ENCODE measurements around the gene EIF2D.

Gene EIF2D

DNA sequence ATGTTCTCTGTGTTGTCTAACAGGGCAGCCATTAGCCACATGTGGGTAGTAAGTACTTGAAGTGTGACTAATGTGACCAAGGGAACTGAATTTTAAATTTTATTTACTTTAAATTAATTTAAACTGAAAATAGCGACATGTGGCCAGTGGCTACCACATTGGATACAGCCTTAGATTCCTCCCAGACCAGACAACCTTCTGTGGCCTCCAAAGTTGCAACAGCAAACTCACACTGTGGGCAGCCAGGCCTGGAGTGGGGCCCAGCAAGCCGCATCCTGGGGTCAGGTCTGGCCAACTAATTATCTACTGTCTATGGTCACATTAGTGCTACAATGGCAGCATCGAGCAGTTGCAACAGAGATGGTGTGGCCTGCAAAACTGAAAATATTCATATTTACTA is 11.7 kb downstream of the EIF2D start:
- Histone ChIP-seq H3K27me3 (ENCODE audit: insufficient read depth, poor library complexity, severe bottlenecking) (no peaks in the 10 kb centered on the region), H3K27ac (replicated peaks) (no peak overlapping the region), H3K4me3 (replicated peaks; ENCODE audit: insufficient read depth, low read length) (no peak overlapping the region)
- no peak for DNase-seq (ENCODE audit: low read depth in 1 of 2, low spot score in 1 of 2)
- no peak for TF ChIP-seq SPI1 (IDR thresholded peaks at IDR 0.05; ENCODE audit: borderline replicate concordance, low read depth)
- TF ChIP-seq, protein P1, sequence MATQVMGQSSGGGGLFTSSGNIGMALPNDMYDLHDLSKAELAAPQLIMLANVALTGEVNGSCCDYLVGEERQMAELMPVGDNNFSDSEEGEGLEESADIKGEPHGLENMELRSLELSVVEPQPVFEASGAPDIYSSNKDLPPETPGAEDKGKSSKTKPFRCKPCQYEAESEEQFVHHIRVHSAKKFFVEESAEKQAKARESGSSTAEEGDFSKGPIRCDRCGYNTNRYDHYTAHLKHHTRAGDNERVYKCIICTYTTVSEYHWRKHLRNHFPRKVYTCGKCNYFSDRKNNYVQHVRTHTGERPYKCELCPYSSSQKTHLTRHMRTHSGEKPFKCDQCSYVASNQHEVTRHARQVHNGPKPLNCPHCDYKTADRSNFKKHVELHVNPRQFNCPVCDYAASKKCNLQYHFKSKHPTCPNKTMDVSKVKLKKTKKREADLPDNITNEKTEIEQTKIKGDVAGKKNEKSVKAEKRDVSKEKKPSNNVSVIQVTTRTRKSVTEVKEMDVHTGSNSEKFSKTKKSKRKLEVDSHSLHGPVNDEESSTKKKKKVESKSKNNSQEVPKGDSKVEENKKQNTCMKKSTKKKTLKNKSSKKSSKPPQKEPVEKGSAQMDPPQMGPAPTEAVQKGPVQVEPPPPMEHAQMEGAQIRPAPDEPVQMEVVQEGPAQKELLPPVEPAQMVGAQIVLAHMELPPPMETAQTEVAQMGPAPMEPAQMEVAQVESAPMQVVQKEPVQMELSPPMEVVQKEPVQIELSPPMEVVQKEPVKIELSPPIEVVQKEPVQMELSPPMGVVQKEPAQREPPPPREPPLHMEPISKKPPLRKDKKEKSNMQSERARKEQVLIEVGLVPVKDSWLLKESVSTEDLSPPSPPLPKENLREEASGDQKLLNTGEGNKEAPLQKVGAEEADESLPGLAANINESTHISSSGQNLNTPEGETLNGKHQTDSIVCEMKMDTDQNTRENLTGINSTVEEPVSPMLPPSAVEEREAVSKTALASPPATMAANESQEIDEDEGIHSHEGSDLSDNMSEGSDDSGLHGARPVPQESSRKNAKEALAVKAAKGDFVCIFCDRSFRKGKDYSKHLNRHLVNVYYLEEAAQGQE (IDR thresholded peaks at IDR 0.05; ENCODE audit: insufficient replicate concordance, low read depth): no peak
- TF ChIP-seq GABPA (IDR thresholded peaks at IDR 0.05; ENCODE audit: low read depth): no peak
- TF ChIP-seq POLR2AphosphoS5 (IDR thresholded peaks at IDR 0.05; ENCODE audit: low read depth): no peak
- TF ChIP-seq, protein P2, sequence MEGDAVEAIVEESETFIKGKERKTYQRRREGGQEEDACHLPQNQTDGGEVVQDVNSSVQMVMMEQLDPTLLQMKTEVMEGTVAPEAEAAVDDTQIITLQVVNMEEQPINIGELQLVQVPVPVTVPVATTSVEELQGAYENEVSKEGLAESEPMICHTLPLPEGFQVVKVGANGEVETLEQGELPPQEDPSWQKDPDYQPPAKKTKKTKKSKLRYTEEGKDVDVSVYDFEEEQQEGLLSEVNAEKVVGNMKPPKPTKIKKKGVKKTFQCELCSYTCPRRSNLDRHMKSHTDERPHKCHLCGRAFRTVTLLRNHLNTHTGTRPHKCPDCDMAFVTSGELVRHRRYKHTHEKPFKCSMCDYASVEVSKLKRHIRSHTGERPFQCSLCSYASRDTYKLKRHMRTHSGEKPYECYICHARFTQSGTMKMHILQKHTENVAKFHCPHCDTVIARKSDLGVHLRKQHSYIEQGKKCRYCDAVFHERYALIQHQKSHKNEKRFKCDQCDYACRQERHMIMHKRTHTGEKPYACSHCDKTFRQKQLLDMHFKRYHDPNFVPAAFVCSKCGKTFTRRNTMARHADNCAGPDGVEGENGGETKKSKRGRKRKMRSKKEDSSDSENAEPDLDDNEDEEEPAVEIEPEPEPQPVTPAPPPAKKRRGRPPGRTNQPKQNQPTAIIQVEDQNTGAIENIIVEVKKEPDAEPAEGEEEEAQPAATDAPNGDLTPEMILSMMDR (IDR thresholded peaks at IDR 0.05; ENCODE audit: insufficient read depth, low read length): no peak

DNA sequence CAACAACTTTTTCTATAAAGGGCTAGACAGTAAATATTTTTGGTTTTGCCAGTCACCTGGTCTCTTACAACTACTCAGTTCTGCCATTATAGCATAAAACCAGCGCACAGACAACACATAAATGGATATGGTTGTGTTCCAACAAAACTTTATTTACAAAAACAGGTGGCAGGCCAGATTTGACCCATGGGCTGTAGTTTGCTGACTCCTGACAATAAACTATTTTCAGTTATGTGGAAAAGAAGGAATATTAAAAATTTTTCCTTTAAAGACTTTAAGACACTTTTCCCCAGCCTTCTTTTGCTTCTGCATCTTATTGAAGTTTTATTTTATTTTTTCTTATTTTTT is 16.0 kb downstream of the EIF2D start:
- H3K4me3 ChIP-seq (replicated peaks; ENCODE audit: insufficient read depth, low read length): no peak overlapping the region

DNA sequence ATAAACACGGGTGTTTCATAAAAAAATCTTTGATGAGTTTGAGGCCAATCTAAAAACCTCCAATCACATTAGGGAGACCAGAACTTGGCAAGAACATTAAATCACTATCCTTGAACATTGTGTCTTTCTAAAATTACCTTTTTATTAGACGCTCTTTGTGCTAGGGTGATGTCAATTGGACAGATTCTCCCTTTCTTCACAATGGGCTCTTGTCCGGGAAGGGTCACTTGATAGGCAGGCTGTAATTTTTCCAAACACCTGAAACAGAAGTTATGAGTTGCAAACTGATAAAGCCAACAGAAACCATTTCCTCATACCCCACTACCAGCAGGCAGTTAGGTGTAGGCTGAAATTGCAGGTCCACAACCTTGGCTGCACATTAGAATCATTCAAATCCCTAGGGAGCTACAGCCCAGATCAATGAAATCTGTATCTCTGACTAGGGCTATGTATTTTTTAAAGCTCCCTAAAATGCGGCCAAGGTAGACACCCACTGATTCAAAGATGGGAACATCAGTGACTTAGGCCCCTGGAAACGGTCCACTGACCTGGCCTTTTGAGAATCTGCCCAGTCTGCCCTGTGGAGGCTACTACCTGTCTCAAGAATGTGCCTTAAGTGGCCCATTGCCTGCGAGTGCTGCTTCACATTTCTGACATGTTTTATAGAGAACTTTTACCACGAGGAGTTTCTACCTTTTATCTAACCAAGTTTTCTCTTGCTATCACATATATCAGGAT is 16.5 kb downstream of the EIF2D start:
- Histone ChIP-seq H3K27me3 (ENCODE audit: insufficient read depth, poor library complexity, severe bottlenecking) (no peaks in the 10 kb centered on the region), H3K27ac (replicated peaks) (no peak overlapping the region), H3K4me3 (replicated peaks; ENCODE audit: insufficient read depth, low read length) (no peak overlapping the region)
- DNase-seq (ENCODE audit: low read depth in 1 of 2, low spot score in 1 of 2): no peak
- no peak for TF ChIP-seq POLR2AphosphoS5 (IDR thresholded peaks at IDR 0.05; ENCODE audit: low read depth)
- TF ChIP-seq, protein P2 (IDR thresholded peaks at IDR 0.05; ENCODE audit: insufficient read depth, low read length): no peak
- TF ChIP-seq GABPA (IDR thresholded peaks at IDR 0.05; ENCODE audit: low read depth): no peak
- no peak for TF ChIP-seq SPI1 (IDR thresholded peaks at IDR 0.05; ENCODE audit: borderline replicate concordance, low read depth)
- TF ChIP-seq, protein P1 (IDR thresholded peaks at IDR 0.05; ENCODE audit: insufficient replicate concordance, low read depth): no peak

More for the DNA sequence above, 16.0 kb downstream of the EIF2D start:
- TF ChIP-seq GABPA (IDR thresholded peaks at IDR 0.05; ENCODE audit: low read depth): no peak
- Histone ChIP-seq H3K27ac (replicated peaks) (no peak overlapping the region), H3K27me3 (ENCODE audit: insufficient read depth, poor library complexity, severe bottlenecking) (no peaks in the 10 kb centered on the region)
- DNase-seq (ENCODE audit: low read depth in 1 of 2, low spot score in 1 of 2): no peak

DNA sequence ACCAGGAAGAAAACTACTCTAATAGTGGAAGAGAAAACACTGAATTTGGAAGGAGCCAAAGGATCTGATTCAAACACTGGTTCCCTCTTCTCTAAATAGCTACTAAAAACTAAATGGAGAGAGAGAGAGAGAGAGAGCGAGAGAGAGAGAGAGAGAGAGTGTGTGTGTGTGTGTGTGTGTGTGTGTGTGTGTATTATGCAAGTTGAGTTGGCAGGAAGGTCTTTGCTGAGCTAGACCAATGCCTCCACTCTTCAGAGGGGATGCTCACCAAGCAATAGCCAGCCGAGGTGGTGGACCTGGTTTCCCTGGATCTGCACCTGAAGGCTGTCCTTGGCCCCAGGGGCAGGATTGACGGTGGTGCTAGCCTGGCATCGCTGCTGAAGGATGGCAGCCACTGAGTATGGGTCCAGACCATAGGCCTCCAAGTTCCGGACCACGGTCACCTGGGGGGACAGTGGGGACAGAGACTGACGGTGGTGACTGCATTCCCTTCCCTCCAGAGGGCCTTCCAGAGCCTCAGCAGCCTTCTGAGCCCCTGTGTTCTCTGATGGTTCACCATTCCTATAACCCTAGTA is 18.8 kb downstream of the EIF2D start:
- DNase-seq (ENCODE audit: low read depth in 1 of 2, low spot score in 1 of 2): no peak
- no peak overlapping the region for H3K4me3 ChIP-seq (replicated peaks; ENCODE audit: insufficient read depth, low read length)
- TF ChIP-seq POLR2AphosphoS5 (IDR thresholded peaks at IDR 0.05; ENCODE audit: low read depth) (no peak), GABPA (IDR thresholded peaks at IDR 0.05; ENCODE audit: low read depth) (no peak), SPI1 (IDR thresholded peaks at IDR 0.05; ENCODE audit: borderline replicate concordance, low read depth) (no peak)
- TF ChIP-seq, protein P2 (IDR thresholded peaks at IDR 0.05; ENCODE audit: insufficient read depth, low read length): no peak
- TF ChIP-seq, protein P1 (IDR thresholded peaks at IDR 0.05; ENCODE audit: insufficient replicate concordance, low read depth): no peak
- no peaks in the 10 kb centered on the region for H3K27me3 ChIP-seq (ENCODE audit: insufficient read depth, poor library complexity, severe bottlenecking)
- no peak overlapping the region for H3K27ac ChIP-seq (replicated peaks)
